AG20443 (cell line): ENCODE data around the gene CEP57L1.

ENCODE experiments used
- DNase-seq: peaks from one replicate; pipeline ENCODE4 v3.0.0; 2012; ENCODE audit warnings: low spot score, mixed read lengths

Gene CEP57L1

DNA sequence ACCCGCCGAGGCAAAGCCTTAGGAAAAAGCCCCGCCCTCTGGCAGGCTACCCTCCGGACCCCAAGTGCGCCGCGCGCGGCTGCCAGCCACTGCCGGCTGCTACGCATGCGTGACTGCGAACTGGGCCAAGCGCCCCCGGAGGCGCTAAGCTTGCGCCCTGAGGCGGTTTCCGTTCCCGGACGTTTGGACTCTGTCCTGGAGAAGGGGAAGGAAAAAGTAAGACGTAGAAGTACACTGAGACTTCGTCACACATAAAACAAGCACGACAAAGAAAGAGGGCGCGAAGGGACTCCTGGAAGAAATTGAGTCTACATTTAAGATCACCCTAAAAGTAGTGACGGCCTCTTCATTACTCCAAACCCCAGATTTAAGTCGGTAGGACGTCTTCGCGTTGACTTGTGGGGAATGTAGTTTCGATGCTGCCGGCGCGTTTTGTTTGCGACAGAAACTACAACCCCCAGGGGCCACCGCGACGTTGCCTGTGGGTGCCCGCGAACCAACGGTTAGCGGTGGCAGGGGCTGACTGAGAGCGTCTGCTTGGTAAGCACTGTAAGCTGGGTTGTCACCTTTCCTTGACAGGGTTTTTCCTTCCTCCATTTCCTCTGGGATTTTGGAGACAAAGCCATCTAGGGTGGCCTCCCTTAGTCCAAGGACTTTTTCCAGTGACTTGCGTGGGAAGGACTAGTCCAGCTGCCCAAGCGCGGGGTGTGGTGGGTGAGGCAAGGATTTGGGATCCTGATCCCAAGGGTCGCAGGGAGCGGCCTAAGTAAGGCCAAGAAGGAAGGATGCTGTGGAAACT is at the start of gene CEP57L1:
TSS of gene CEP57L1 (plus strand) at position 472 of the 799 bp plus-strand sequence. CDS start 49,715 bp downstream, outside the sequence.
- peak; percentile 87 for DNase-seq

DNA sequence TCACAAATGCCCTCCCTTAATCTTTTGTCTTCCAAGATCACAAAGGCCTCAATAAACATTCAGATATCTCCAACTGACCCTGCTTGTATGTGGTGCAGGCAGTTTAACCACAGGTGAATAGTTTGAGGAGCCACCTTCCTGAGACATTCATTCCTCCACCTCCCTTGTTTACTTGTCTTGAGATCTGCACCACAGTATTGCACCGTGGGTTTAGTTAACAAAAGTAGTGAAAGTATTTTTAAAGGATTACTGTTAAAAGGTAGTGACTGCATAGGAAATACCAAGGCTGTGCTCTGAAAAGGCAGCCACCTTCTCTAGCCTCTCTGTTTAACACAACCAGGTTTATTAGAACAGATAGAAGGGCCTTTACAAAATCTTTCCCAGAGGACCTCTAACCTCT is 47.1 kb upstream of the CEP57L1 start:
- DNase-seq, result no peak

DNA sequence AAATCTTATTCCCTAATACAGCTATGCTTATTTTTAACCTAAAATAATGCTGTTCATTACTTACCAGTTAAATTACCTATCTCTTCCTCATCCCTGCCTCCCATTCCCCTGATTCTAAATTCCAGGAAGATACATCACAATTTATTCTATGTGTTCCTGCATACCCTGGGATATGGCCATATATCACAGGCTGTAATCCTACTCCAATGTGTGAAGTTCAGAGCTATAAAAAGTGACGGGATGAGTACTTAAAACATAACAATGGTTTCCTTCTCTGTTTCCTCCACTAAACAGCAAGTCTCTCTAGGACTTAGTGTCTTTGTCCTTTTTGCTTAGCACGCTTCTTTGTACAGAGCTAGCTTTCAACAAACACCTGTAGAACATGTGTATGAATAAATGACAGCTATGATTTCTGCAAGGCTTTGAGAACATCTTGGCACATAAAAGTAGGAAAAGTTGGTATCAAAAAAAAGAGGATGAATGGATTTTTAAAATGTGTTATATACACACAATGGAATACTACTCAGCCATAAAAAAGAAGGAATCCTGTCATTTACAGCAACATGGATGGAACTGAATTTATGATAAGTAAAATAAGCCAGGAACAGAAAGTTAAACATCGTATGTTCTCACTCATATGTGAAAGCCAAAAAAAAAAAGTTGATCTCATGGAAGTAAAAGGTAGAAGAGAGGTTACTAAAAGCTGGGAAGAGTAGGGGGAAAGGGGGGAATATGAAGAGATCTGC is 46.5 kb upstream of the CEP57L1 start:
- DNase-seq, result no peak

DNA sequence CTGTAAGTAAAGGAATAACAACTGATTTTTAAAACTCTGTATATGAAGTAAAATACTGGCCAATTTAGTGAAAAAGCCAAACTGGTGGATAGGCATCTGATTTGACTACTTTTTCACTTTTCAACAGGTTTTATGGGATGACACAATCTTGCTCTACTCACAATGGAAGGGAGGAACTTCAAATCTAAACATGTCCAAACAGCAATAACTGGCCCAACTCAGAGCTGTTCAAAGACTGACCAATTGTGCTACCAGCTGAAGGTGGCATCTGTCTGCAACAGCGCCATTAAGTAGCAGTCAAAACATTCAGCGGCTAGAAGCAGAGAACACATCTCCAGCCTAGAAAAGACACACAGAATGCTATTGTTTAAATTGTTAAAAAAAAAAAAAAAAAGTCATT is 45.3 kb upstream of the CEP57L1 start:
- DNase-seq, result no peak

DNA sequence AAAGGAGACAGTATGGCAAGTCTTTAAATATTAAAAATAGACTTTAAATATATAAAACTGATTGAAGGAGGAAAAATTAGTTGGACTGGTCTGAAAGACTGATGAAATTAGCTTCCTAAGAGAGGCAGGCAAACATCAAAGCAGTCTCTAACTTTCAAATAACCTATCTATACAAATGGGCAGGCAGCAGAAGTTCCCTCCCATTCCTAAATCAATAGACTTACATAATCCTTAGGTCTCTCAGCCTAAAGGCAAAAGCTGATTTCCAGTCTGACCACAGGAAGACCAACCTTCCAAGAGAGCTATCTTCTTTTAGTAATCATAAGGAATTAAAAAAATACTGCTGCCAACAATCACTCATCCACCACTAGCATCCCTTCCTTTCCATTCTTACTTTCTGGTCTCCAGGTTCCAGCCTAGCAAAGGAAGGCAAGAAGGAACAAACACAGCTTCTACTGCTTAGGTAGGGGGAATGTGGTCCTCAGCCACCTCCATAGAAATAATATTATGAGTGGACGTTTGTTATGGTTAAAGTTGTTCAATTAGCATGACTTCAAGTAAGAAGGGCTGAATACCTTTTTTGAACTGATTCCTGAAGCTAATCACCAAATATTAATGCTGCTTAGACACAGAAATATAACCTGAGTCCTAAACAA is 44.7 kb upstream of the CEP57L1 start:
- no peak for DNase-seq

DNA sequence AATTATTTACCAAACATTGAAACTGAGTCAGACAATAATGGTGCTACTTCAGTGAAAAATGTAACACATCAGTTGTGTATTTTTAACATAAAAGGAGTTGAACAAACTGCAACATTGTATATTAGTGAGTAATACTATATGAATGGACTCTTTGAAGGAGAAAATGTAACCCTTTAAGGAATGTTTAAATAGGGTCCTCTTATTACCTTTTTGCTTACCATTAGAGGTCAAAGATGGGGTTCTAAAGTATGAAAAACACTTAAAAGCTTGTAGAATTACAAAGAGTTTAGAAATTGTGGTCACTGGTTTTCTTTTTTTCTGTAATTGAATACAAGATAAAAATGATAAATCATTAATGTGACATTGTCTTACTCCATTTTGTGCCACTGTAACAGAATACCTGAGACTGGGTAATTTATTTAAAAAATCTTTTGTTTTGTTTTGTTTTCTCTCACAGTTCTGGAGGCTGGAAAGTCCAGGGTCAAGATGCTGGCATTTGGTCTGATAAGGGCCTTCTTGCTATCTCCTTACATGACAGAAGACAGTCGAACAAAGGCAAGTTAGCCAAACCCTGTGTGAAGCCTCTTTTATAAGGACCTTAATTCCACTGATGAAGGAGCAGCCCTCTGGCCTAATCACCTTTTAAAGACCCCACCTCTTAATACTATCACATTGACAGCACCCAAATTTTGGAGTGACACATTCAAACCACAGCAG is 43.8 kb upstream of the CEP57L1 start:
- DNase-seq, result no peak

DNA sequence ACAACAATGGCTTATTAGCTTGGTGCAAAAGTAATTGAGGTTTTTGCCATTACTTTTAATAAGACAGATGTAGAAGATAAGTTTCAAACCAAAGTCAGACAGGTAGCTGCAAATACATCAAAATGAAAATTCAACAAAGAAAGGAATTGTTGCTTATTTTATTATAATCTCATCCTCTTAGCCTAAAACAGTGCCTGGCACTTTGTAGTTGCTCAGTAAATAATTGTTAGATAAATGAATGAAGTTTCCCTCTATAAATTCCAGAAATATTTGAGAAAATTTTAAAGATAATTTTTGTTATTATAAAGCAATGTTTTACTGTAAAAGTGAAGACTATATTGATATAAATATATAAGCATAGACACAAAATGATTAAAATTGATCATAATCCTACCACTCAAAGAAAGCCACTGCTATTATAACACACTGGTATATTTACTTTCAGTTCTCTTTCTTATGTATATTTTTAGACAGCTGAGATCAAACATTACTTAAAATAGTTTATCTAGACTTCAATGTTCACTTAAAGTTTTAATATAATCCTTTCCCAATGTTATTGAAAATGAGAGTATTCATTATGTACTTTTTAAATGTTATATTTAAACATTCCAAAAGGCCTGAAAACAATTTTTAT is 43.2 kb upstream of the CEP57L1 start:
- no peak for DNase-seq

DNA sequence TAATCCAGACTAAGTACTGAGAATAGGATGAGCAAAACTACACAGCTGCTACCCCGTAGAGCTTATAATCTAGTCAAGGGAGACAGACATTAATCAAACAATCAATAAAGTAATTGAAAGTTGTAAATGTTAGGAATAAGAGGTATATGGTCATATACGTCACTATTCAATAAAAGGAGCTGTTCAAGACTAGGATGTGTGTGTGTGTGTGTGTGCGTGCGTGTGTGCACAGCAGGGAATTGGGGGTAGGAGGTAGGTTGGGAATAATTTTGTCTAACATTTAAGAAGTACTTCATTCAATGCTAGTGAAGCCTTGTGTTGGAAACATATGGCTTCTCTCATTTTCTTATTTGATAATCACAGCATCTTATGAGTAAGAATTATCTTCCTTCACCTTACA is 42.5 kb upstream of the CEP57L1 start:
- no peak for DNase-seq

DNA sequence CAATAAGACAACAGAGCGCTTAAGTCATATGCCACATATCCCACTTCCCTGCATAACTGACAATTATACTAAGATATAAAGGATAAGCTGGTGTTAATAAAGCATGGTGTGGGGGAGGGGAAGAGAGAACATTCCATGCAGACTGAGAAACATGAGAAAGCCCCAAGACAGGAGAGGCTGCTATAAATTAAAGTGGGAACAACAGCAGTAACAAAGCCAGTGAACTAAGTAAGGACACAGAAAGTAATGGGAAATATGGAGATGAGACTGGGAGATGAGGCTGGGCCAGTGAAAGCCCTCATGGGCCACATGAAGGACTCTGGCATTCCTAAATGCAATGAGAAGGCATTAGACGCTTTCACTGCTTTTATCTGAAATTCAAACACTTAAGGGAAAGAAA is 42.0 kb upstream of the CEP57L1 start:
- DNase-seq, result no peak

DNA sequence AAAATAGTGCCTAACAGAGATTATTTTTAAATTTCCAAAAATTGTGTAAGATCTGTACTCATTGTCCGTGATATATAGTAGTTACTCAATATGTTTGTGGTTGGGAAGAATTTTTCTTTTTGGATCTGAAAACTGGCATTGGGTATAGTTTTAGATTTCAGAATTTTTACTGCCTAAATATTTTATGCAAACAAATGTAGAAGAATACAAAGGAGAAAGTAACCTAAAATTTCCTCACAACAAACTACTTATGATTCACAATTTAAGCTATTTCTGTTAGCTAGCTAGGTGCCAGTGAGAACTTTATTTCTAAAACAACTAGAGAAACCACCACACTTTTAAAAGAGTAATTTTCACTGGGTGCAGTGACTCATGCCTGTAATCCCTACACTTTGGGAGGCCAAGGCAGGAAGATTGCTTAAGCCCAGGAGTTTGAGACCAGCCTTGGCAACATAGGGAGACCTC is 39.5 kb upstream of the CEP57L1 start:
- DNase-seq, result peak; percentile 27

DNA sequence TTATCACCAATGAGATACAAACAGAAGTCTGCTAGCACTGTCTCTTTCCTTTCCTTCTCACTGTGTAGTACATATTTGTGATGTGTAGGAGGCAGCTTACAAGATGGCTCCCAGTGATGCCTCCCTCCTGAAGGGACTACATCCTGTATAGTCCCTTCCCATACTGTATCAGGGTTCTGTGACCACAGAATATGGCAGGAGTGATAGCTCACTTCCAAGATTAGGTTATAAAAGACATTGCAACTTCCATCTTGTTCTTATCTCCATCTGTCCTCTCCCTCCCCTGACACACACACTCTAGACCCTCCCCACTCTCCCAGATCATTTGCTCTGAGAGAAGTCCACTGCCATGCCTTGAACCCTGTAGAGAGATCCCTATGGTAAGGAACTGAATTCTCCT is 38.6 kb upstream of the CEP57L1 start:
- no peak for DNase-seq

DNA sequence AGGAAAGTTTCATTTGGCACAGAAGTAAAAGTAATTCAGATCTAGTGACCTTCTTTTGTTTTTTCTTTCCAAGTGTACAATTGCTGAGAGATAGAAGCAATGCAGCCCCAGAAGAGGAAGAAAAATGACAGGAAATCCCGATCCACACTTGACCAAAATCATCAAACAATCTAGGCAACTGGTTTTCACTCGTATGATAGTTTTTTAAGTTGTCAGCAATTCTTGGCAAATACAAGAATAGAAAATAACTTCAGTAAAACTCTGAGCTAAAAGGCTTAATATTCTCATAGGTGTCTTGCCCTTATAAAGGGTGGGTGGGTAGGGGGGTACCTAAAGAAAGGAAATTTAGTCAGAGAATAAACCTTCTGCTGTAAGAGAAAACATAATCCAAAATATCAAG is 36.7 kb upstream of the CEP57L1 start:
- DNase-seq, result no peak

DNA sequence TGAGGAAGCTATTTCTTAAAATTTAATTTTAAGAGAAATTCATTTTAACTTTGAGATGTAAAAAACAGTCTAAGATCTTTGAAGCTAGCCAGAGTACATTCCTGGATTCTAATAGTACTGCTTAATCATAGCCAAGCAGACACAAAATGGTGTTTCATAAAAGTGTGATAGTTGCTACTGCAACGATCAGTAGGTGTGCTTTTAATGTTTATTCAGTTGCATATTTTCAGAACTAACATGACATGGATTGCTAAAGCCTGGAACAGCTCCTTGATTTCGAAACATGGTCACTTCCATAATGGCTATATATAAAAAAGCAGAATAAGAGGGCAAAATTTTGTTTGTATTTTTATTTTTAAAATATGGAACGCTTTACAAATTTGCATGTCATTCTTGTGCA is 36.2 kb upstream of the CEP57L1 start:
- no peak for DNase-seq

DNA sequence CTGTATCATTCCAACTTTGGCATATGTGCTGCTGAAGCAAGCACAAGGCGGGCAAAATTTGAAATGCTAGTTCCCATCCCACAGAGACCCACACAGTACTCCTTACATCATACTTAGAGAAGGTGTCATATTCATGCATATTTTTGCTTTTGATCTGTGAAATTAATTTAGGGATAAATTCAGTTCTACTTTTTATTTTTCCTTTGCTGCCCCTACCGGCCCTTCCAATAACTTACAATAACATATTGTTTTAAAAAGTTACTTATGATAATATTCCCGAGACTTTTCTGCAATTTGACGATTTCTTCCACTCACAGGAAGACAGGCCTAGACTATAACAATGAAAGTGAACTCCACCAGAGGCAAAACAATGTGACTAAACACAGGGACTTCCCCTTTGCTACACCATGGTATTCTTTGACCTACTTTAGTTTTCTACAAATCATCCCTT is 35.7 kb upstream of the CEP57L1 start:
- peak; percentile 28 for DNase-seq

DNA sequence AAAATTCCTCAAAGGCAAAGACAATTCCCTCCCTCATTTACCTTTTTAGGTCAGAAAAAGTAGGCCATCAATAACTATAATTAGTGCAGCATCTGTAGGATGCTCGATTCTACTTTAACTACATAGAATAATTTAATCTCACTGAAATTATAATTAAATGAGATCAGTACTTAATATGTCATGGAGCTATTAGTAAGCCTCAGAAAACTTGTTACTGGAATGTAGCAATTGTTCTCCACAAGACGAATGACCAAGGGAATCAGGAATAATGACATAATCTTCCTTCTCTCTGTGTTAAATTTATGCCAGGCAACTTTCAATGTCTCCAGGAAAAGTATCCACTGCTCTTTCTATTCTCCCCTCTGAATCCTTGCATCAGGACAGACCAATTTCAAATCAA is 34.7 kb upstream of the CEP57L1 start:
- no peak for DNase-seq

DNA sequence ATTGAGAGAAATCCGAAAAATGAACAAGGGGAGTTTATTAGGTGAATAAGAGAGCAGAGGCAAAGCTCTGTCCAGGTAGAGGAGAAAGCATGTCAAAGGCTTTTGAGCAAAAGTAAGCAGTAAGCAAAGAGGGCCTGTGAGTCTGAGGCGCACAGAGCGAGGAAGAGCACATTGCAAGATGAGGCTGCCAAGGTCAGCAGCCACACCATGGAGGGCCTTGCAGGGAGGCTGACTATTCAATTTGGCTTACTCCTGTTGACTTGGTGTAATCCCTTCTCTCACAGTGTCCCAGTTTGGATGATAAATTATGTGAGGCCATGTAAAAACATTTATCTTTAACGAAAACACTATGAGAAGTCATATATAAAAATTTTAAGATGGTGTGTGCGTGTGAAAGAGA is 33.1 kb upstream of the CEP57L1 start:
- no peak for DNase-seq

DNA sequence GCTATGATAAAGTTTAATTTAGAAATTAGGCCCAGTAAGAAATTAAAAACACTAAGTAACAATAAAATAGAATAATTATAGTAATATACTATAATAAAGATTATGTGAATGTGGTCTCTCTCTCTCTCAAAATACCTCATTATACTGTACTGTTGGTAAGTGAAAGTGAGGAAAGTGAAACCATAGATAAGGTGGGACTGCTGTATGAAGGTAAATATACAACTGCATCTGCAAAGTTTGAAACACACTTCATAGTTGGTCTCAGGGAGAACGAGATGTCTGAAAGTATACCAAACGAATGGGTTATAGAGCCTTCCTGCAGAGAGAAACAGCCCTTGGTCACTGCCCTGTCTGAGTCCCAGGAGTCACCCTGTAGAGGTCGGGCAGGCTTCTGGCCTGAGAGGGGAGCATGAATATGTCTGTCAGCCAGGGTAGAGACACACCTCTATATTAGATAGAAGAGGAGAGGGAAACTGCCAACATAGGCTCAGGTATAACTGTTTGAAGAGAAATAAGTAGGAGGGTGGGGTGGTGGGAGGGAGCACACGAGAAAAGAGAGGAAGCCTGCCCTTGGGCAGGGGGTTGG is 32.4 kb upstream of the CEP57L1 start:
- no peak for DNase-seq

DNA sequence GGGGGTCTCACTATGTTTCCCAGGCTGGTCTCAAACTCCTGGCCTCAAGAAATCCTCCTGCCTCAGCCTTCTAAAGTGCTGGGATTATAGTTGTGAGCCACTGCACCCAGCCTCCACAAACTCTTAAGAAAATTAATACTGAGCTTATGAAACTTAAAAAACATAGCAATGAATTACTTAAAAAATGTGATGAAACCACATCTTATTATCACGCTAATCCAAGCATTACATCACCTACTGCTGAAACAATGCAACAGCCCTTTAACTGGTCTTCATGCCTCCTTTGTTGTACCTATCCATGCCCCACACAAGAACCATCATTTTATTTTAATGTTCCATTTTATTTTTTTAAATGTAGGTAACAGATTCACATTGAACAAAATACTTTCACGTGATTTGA is 25.6 kb upstream of the CEP57L1 start:
- DNase-seq, result peak; percentile 41

DNA sequence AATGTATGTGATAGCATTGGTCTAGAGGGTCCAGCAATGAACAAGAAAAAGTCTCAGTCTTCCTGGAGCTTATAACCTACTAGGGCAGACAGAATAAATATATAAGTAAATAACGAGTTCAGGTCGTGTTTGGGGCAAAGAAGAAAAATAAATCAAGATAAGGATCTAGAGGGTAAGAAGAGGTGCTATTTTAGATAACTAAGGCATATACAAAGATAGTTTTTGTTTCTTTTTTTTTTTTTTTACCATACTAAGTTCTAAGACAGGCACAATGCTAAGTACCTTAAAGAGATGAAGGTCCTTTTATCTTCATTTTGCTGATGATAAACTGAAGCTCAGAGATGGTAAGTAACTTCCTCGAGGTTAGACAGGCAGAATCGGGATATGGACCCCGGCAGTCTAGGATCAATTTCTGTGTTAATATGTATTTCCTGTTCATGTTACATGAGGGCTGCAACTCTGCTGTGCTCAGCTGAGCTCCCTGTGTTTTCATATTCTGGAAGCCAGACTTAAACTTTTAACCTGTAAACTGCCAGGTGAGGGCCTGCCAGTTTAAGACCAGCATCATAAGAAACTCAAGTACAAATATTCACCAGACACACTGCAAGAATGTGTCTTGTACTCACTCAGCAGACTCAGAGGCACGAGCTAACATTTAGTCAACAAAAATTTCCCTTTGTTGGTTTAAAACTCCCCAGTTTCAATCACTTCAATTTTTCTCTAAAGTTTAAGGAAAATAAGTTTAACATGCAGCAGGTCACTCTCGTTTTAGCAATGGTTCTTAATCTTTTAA is 24.0 kb upstream of the CEP57L1 start:
- no peak for DNase-seq

DNA sequence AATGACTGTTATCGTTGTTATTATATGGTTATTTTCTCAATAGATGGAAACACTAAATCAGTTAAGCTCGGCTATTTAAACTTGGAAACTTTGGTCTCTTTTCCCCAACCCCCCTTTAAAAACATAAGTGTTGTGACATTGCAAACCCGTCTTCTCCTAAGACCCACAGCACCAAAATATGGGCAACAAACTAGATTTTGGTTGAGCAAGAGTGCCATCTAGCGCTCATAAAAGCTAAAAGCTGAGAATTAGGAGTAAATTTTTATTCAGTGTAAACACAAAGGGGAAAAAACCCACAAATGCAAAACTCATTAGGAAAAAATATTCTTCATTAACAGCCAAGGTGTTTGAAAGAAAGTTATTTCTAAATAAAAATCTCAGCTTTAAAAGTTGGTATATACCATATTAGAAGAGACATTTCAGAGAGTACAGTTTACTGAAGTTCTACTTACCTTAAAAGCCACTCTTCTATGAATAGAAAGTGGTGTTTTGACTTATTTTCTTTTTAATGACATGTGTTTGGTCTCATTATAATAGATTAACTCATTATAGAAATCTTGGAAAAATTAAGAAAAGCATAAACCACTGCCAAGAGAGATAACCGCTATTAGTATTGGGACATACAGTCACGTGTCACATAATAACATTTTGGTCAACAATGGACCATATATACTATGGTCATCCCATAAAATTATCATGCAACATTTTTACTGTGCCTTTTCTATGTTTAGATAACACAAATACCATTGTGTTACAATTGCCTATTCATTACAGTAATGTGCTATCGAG is 21.8 kb upstream of the CEP57L1 start:
- peak; percentile 49 for DNase-seq
